GM23248 (cell line): ENCODE measurements around the gene IBTK.

ENCODE experiments used
- EZH2 ChIP-seq: fragments of 200-600 bp; sonication (generic); IDR thresholded peaks from 2 replicates; pipeline ENCODE4 v1.6.1; 2018; ENCODE audit warnings: antibody characterized with exemption, mild to moderate bottlenecking; ENCODE audit not compliant: insufficient read depth, poor library complexity, severe bottlenecking
- EZH2phosphoT487 ChIP-seq: fragments of 200-600 bp; sonication (generic); IDR thresholded peaks from 2 replicates; pipeline ENCODE4 v1.6.1; 2018; ENCODE audit warnings: antibody characterized with exemption, moderate library complexity, mild to moderate bottlenecking, low read depth; ENCODE audit not compliant: insufficient read depth

- TF ChIP-seq EZH2phosphoT487 (no peak), EZH2 (no peak)
These were observed 101.6 kb downstream of the IBTK start for GRCh38 chr6:82145926-82146452.
